HUDEP-2 (cell line): ENCODE results near the gene PCDHB14.
"Not testable (repeated sequence)": the region's sequence is repeated elsewhere in the genome, so short reads cannot be mapped to it uniquely, and the experiment has no call there.

Experiments
- DNase-seq, 76 experiments: peaks; one replicate each; lab custom pipeline; 2025; ENCODE audit not compliant: unreplicated experiment in 76 of 76; lab: John Stamatoyannopoulos, UW

The PCDHB14 gene

DNA sequence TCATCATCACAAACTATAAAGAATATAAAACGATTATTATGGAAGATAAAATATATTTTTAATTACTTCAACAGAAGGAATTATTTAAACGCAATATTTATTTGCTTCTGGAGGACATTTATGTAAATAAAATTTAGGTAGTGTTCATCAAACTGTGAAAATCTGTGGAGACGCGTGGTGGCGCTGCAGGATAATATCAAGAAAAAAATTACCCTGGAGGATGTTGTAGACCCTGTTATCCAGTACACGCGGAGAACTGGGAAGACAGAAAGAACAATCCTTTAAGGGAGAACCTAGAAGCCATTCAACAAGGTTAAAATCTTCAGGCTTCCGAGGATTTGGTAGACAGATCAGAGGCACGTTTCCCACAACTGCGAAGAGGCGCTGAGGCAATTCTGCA is 14.7 kb upstream of the PCDHB14 start, which contains the start of gene PCDHB12:
Gene PCDHB12, plus strand, starts transcription at position 242 of the 400 bp plus-strand sequence. CDS start 189 bp downstream, outside the sequence.
- DNase-seq, result no peak

GRCh38 chr5:141210281-141210680 is 12.9 kb upstream of the PCDHB14 start:
- DNase-seq, result not testable (repeated sequence)

DNA sequence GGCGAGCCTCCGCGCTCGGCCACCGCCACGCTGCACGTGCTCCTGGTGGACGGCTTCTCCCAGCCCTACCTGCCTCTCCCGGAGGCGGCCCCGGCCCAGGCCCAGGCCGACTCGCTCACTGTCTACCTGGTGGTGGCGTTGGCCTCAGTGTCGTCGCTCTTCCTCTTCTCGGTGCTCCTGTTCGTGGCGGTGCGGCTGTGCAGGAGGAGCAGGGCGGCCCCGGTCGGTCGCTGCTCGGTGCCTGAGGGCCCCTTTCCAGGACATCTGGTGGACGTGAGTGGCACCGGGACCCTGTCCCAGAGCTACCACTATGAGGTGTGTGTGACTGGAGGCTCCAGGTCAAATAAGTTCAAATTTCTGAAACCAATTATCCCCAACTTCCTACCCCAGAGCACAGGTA is 12.3 kb upstream of the PCDHB14 start:
- DNase-seq, result not testable (repeated sequence)

DNA sequence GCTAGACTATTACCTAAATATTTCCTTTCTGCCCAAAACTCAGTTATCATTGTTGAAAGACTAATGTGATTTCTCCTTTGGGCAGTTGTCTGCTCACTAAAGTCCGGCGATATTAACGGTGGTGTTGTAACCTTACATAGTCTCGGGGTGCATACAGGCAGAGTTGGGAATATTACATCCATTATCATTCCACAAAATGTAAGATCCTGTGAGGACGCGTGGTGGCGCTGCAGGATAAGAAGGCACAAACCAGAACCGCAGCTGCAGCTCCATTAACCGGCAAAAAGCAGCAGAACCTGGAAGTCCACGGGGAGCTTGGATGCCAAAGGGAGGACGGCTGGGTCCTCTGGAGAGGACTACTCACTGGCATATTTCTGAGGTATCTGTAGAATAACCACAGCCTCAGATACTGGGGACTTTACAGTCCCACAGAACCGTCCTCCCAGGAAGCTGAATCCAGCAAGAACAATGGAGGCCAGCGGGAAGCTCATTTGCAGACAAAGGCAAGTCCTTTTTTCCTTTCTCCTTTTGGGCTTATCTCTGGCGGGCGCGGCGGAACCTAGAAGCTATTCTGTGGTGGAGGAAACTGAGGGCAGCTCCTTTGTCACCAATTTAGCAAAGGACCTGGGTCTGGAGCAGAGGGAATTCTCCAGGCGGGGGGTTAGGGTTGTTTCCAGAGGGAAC is 9.3 kb upstream of the PCDHB14 start, which contains the start of gene PCDHB13:
Gene PCDHB13, plus strand, starts transcription at position 264 of the 684 bp plus-strand sequence. Its CDS starts 205 bp downstream, at position 469.
- peak in 9 of 76 experiments; percentile 2 to 30 (median 12) for DNase-seq

DNA sequence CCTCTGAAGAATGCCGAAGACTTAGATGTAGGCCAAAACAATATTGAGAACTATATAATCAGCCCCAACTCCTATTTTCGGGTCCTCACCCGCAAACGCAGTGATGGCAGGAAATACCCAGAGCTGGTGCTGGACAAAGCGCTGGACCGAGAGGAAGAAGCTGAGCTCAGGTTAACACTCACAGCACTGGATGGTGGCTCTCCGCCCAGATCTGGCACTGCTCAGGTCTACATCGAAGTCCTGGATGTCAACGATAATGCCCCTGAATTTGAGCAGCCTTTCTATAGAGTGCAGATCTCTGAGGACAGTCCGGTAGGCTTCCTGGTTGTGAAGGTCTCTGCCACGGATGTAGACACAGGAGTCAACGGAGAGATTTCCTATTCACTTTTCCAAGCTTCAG is 8.6 kb upstream of the PCDHB14 start:
- not testable (repeated sequence) for DNase-seq

DNA sequence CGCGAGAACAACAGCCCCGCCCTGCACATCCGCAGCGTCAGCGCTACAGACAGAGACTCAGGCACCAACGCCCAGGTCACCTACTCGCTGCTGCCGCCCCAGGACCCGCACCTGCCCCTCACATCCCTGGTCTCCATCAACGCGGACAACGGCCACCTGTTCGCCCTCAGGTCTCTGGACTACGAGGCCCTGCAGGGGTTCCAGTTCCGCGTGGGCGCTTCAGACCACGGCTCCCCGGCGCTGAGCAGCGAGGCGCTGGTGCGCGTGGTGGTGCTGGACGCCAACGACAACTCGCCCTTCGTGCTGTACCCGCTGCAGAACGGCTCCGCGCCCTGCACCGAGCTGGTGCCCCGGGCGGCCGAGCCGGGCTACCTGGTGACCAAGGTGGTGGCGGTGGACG is 7.6 kb upstream of the PCDHB14 start:
- DNase-seq, result not testable (repeated sequence)

DNA sequence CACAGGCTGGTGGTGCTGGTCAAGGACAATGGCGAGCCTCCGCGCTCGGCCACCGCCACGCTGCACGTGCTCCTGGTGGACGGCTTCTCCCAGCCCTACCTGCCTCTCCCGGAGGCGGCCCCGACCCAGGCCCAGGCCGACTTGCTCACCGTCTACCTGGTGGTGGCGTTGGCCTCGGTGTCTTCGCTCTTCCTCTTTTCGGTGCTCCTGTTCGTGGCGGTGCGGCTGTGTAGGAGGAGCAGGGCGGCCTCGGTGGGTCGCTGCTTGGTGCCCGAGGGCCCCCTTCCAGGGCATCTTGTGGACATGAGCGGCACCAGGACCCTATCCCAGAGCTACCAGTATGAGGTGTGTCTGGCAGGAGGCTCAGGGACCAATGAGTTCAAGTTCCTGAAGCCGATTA is 7.1 kb upstream of the PCDHB14 start:
- DNase-seq, result not testable (repeated sequence)

- not testable (repeated sequence) for DNase-seq
Observed at GRCh38 chr5:141224844-141225243, 1.7 kb downstream of the PCDHB14 start.

DNA sequence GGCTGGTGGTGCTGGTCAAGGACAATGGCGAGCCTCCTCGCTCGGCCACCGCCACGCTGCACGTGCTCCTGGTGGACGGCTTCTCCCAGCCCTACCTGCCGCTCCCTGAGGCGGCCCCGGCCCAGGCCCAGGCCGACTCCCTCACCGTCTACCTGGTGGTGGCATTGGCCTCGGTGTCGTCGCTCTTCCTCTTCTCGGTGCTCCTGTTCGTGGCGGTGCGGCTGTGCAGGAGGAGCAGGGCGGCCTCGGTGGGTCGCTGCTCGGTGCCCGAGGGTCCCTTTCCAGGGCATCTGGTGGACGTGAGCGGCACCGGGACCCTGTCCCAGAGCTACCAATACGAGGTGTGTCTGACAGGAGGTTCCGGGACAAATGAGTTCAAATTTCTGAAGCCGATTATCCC is 2.3 kb downstream of the PCDHB14 start:
- DNase-seq, result not testable (repeated sequence)

- no peak for DNase-seq
Observed at GRCh38 chr5:141234109-141234667, 11.0 kb downstream of the PCDHB14 start.

DNA sequence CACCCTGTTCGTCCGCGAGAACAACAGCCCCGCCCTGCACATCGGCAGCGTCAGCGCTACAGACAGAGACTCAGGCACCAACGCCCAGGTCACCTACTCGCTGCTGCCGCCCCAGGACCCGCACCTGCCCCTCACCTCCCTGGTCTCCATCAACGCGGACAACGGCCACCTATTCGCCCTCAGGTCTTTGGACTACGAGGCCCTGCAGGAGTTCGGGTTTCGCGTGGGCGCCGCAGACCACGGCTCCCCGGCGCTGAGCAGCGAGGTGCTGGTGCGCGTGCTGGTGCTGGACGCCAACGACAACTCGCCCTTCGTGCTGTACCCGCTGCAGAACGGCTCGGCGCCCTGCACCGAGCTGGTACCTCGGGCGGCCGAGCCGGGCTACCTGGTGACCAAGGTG is 12.8 kb downstream of the PCDHB14 start:
- not testable (repeated sequence) for DNase-seq

DNA sequence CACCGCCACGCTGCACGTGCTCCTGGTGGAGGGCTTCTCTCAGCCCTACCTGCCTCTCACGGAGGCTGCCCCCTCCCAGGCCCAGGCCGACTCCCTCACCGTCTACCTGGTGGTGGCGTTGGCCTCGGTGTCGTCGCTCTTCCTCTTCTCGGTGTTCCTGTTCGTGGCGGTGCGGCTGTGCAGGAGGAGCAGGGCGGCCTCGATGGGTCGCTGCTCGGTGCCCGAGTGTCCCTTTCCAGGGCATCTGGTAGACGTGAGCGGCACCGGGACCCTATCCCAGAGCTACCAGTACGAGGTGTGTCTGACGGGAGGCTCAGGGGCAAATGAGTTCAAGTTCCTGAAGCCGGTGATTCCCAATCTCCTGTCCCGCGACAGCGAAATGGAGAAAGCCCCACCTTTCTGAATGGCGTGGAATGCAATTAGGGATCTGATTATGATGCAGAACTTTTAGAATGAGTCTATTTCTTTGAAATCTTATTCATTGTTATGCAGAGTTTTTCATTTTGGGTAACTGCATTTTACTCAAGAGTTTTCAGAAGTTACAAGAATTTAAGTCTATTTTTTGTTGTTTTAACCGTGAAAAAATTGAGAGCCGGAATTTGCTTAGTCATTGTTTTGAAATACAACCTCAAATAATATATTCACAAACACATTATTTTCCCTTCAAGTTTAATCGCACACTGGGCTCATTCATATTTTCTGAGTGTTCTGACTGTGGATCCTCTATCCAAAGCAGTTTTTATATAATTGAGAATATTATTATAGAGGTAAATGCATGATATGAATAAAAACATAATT is 13.6 kb downstream of the PCDHB14 start:
- no peak for DNase-seq

GRCh38 chr5:141241496-141241895 is 18.4 kb downstream of the PCDHB14 start:
- no peak for DNase-seq

DNA sequence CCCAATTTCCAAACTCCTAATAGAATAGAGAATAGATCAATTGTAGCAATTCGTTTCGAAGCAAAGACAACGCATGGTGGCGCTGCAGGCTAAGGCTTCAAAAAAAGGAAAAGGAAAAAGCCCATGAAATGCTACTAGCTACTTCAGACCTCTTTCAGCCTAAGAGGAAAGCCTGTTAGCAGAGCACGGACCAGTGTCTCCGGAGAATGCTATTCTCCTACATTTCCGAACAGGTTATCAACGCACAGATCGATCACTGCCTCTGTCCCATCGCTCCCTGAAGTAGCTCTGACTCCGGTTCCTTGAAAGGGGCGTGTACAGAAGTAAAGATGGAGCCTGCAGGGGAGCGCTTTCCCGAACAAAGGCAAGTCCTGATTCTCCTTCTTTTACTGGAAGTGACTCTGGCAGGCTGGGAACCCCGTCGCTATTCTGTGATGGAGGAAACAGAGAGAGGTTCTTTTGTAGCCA is 22.1 kb downstream of the PCDHB14 start, which contains the start of gene PCDHB15:
Gene PCDHB15, plus strand, starts transcription at position 146 of the 468 bp plus-strand sequence. Its CDS starts 184 bp downstream, at position 330.
- peak in 8 of 76 experiments; percentile 0 to 29 (median 8) for DNase-seq

- DNase-seq, result not testable (repeated sequence)
Observed at GRCh38 chr5:141246971-141247370, 23.8 kb downstream of the PCDHB14 start.

DNA sequence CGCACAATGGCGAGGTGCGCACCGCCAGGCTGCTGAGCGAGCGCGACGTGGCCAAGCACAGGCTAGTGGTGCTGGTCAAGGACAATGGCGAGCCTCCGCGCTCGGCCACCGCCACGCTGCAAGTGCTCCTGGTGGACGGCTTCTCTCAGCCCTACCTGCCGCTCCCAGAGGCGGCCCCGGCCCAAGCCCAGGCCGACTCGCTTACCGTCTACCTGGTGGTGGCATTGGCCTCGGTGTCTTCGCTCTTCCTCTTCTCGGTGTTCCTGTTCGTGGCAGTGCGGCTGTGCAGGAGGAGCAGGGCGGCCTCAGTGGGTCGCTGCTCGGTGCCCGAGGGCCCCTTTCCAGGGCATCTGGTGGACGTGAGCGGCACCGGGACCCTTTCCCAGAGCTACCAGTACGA is 24.3 kb downstream of the PCDHB14 start:
- DNase-seq, result not testable (repeated sequence)

DNA sequence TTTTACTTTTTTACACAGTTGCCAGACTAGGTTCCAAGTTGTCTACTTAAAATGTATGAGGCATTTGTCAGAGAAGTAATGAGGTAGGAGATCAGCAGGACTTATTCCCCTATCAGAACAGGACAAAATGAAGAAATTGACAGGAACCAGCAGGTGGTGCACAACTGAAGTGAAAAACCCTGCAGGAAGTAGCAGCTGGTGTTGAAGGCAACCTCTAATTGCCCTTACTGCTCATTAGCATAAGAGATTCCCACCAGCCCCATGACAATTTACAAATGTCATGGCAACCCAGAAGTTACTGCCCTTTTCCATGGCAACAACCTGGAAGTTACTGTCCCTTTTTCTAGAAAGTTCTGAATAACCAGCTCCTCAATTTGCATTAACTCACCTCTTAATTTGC is 27.4 kb downstream of the PCDHB14 start:
- DNase-seq, result no peak

- DNase-seq, result no peak
Observed at GRCh38 chr5:141258464-141258863, 35.3 kb downstream of the PCDHB14 start.

DNA sequence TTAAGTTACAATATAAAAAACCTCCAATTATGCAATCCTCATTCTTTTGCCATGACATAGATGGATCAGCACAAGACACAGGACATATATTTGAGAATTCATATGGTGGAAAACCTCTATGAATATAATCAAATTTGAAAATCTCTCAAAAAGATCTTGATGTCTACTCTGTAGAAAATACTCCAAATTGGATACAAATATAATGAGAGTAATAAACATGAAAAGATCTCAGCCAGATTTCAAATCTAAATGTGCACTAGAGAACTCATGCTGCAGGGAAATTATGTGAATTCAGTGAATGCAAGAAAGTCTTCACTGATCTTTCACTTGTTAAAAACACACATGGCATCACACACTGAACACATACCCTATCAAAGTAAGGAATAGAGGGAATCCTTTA is 35.8 kb downstream of the PCDHB14 start:
- DNase-seq, result no peak

DNA sequence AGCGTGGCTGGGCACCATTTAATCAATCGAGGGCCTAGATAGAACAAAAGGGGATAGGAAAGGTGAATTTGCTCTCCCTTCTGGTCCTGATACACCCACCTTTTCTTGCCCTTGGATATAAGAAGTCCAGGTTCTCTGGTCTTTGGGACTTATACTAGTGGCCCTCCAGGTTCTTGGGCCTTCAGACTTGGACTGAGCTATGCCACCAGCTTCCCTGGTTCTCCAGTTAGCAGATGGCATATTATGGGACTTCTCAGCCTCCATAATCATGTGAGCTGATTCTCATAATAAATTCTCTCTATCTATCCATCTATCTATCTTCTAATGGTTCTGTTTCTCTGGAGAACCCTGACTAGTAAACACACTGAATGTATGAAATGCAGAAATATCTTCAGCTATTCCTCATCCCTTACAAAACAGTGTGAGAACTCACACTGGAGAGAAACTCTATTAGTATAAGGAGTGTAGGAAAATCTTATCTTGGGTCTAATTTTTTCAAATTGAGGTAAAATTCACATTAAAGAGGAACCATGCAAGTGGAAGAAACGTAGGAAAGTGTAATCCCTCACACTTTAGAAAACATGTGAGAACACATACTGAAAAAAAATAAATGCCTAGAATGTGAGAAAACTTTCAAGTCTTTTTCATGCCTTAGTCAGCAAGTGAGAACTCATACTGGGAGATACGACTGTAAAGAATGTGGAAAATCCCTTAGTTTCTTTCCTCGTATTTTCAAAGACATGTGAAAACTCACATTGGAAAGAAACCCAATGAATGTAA is 37.5 kb downstream of the PCDHB14 start:
- no peak for DNase-seq
